Glutamatergic neuron (in vitro differentiated cells): ENCODE data around the gene LTBP2. TPM values are rescaled to one million over a fixed set of nuclear protein-coding genes. Genes with fewer than 3 reads are reported as not detected.
A peak's percentile ranks its signal among the peaks of the same experiment; 100 is the strongest.

Source experiments
- DNase-seq: peaks from one replicate; pipeline ENCODE4 v3.0.0; 2022
- H3K27ac Mint-ChIP-seq: one replicate; pipeline ENCODE4 v1.8.0; 2020; ENCODE audit warnings: mild to moderate bottlenecking, mixed read lengths, inconsistent platforms; ENCODE audit not compliant: unreplicated experiment
- H3K27me3 Mint-ChIP-seq: one replicate; pipeline ENCODE4 v1.8.0; 2020; ENCODE audit warnings: mild to moderate bottlenecking, moderate library complexity, mixed read lengths, inconsistent platforms; ENCODE audit not compliant: unreplicated experiment
- H3K36me3 Mint-ChIP-seq: one replicate; pipeline ENCODE4 v1.8.0; 2020; ENCODE audit warnings: mild to moderate bottlenecking, mixed read lengths, inconsistent platforms; ENCODE audit not compliant: unreplicated experiment
- H3K4me1 Mint-ChIP-seq: one replicate; pipeline ENCODE4 v1.8.0; 2020; ENCODE audit warnings: mild to moderate bottlenecking, low read depth, mixed read lengths, inconsistent platforms; ENCODE audit not compliant: unreplicated experiment
- H3K4me3 Mint-ChIP-seq: one replicate; pipeline ENCODE4 v1.8.0; 2020; ENCODE audit warnings: mild to moderate bottlenecking, mixed read lengths, inconsistent platforms; ENCODE audit not compliant: unreplicated experiment
- H3K9me3 Mint-ChIP-seq: one replicate; pipeline ENCODE4 v1.8.0; 2020; ENCODE audit warnings: mild to moderate bottlenecking, moderate library complexity, mixed read lengths, inconsistent platforms; ENCODE audit not compliant: unreplicated experiment
- total RNA-seq: library from RNA; stranded (reverse); fragmentation: NEBNext Ultra II Directional; extraction: Animal tissue kit (Norgen Biotek cat#: 25700); gene quantifications from one replicate; pipeline ENCODE4 v1.2.1, GENCODE V29; 2021; ENCODE audit not compliant: unreplicated experiment
- TF ChIP-seq, protein P1 (sequence below): fragments of 200-600 bp; sonication (generic); IDR thresholded peaks from one replicate; pipeline ENCODE4 v1.5.0; 2021; ENCODE audit not compliant: partially characterized antibody, unreplicated experiment

The LTBP2 gene
- total RNA-seq, 1 donor from 2014 or later = 1.2 TPM

DNA sequence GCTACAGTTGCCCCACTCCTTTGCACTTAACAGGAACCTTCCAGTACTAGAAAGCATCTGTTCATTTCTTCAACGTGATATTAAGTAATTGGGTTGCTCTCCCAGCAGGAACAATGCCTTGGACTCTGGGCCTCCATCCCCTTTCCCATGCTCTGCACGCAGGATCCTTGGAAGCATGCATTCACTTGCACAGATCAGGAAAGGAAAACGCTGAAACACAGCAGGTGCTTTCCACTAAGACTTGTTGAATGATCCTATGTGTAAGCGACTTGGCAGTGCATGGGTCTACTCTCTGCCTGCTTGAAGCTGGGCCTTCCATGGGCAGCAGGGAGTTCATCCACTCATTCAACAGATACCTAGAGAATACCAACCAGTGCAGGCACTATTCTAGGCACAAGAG, 2.3 kb downstream of the LTBP2 start:
- Mint-ChIP-seq H3K4me1 (peaks cover 3% of the 10 kb centered on the region), H3K27me3 (peaks cover 11% of the 10 kb centered on the region), H3K4me3 (no peak overlapping the region), H3K9me3 (peaks cover 2% of the 10 kb centered on the region), H3K27ac (no peak overlapping the region), H3K36me3 (peaks cover 3% of the 10 kb centered on the region)
- TF ChIP-seq, protein P1, sequence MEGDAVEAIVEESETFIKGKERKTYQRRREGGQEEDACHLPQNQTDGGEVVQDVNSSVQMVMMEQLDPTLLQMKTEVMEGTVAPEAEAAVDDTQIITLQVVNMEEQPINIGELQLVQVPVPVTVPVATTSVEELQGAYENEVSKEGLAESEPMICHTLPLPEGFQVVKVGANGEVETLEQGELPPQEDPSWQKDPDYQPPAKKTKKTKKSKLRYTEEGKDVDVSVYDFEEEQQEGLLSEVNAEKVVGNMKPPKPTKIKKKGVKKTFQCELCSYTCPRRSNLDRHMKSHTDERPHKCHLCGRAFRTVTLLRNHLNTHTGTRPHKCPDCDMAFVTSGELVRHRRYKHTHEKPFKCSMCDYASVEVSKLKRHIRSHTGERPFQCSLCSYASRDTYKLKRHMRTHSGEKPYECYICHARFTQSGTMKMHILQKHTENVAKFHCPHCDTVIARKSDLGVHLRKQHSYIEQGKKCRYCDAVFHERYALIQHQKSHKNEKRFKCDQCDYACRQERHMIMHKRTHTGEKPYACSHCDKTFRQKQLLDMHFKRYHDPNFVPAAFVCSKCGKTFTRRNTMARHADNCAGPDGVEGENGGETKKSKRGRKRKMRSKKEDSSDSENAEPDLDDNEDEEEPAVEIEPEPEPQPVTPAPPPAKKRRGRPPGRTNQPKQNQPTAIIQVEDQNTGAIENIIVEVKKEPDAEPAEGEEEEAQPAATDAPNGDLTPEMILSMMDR = no peak
- no peak for DNase-seq

DNA sequence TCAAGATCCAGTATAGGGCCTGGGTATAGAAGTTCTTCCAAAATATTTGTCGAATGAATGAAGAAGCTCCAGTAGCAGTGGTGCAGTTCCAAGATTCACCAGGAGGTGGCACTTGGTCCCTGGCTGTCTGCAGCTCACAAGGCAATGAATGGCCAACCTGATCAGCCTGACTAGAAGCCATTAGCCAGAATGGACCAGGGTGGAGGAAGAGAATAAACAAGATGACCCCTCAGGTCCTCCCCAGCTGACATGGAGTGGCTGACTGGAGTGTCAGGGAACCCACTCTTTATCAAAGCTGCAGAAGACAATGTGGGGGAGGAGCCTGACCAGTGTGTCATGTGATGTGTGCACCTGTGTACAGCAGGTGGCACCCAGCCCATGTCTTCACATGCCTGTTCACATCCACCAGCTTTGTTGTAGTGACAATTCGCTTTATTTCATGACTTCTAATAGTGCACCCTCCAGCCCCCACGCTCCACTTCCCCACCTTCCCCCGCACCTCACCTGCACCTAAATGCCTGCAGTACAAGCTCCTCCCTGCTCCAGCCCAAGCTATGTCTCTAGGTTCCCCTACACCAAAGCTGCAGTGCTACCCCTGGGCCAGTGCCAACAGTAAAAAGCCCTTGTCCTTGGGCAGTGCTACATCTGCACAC, 3.0 kb downstream of the LTBP2 start:
- H3K27ac Mint-ChIP-seq = no peak overlapping the region
- peaks cover 2% of the 10 kb centered on the region for H3K4me1 Mint-ChIP-seq
- TF ChIP-seq, protein P1 = peak; percentile 97
- DNase-seq = peak; percentile 92
- peaks cover 11% of the 10 kb centered on the region for H3K27me3 Mint-ChIP-seq
- peaks cover 3% of the 10 kb centered on the region for H3K36me3 Mint-ChIP-seq
- no peak overlapping the region for H3K4me3 Mint-ChIP-seq
- H3K9me3 Mint-ChIP-seq = peaks cover 2% of the 10 kb centered on the region

DNA sequence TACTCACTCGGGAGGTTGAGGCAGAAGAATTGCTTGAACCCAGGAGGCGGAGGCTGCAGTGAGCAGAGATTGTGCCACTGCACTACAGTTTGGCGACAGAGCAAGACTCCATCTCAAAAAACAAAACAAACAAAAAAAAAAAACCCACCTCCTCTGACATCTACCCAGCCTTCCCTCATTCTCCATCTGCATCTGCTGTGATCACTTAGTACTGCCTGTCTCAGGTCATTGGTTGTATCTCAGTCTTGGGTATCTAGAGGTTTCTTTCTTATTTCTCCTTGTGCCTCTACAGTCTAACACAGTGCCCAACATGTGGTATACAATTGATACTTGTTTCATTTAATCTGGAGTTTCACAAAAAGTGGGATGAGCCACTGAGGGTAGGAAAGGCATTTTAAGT, 5.3 kb downstream of the LTBP2 start:
- Mint-ChIP-seq H3K9me3 (peaks cover 2% of the 10 kb centered on the region), H3K27ac (no peak overlapping the region), H3K27me3 (peaks cover 7% of the 10 kb centered on the region), H3K36me3 (no peaks in the 10 kb centered on the region), H3K4me1 (no peaks in the 10 kb centered on the region), H3K4me3 (no peak overlapping the region)
- TF ChIP-seq, protein P1 = no peak
- no peak for DNase-seq

DNA sequence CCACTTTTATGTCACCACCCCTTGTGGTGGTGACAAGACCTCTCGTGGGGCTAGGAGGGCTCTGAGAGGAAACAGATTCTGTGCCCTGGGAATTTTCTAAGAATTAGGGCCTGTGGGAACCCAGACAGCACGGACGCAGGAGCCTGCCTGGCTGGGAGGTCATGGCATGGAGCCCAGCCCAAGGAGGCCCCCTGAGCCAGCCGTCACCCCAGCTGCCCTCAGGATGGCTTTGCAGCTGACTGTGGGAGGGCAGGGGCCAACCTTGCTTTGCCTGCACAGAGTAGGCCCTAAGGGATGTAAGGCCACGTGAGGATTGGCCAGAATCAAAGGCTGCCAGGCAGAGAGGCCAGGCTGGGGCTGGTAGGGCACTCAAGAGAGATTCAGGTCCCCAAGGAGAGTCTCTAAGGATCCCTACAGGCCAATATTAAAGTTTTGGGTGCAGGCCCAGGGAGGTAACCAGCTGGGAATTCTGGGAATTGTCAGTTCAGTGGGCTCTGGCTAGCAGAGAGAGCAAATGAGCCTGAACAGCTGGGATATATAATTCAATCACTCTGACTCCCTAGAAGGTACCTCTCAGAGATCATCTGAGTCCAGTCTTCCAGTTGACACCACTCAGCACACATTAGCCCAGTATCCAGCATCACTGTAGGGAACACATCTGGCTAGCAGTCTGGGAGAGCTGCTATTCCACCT, 6.4 kb downstream of the LTBP2 start:
- TF ChIP-seq, protein P1 = no peak
- H3K27ac Mint-ChIP-seq = no peak overlapping the region

DNA sequence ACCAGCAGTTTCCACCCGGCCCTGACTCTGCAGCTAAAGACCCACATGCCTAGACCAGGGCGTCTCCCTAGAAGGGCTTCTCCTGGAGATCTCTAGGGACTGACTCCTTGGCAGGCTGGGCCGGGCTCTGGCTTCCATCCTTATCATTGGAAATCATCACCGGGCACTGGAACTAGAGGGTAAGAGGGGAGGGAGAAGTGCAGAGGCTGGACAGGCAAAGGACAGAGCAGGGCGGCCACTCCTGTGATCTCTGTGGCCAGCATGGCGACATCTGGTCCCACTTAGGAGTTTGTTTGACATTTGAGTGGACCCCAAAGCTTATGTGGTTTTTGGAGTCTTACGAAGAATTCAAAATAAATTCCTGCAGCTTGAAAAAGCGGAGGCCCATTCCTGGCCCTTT, 7.1 kb downstream of the LTBP2 start:
- Mint-ChIP-seq H3K27me3 (peaks cover 3% of the 10 kb centered on the region), H3K27ac (no peak overlapping the region), H3K4me1 (no peaks in the 10 kb centered on the region), H3K9me3 (no peaks in the 10 kb centered on the region), H3K36me3 (no peaks in the 10 kb centered on the region), H3K4me3 (no peak overlapping the region)
- TF ChIP-seq, protein P1 = no peak
- DNase-seq = no peak

More for the DNA sequence above, 6.4 kb downstream of the LTBP2 start:
- Mint-ChIP-seq H3K27me3 (peaks cover 6% of the 10 kb centered on the region), H3K4me1 (no peaks in the 10 kb centered on the region), H3K36me3 (no peaks in the 10 kb centered on the region), H3K4me3 (no peak overlapping the region), H3K9me3 (peaks cover 2% of the 10 kb centered on the region)
- no peak for DNase-seq
